Hematopoietic multipotent progenitor cell treated with erythropoietin and hydrocortisone succinate and interleukin-3 and kit ligand, for 15 days (in vitro differentiated cells): ENCODE data around the gene PABPC3.

Source experiments
- DNase-seq: peaks from one replicate; pipeline ENCODE4 v3.0.0-alpha.2; 2015; ENCODE audit warnings: low spot score

PABPC3 gene

DNA sequence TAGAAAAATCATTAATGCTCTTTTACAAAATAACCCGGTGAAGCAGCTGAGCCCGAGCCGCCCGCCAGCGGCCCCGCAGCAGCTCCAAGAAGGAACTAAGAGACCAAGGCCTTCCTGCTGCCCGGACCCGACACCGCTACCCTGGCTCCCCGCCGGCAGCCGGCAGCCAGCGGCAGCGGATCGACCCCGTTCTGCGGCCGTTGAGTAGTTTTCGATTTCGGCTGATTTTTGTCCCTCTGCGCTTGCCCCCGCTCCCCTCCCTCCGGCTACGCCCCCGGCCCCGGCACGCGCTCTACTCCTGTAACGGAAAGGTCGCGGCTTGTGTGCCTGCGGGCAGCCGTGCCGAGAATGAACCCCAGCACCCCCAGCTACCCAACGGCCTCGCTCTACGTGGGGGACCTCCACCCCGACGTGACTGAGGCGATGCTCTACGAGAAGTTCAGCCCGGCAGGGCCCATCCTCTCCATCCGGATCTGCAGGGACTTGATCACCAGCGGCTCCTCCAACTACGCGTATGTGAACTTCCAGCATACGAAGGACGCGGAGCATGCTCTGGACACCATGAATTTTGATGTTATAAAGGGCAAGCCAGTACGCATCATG, at the start of gene PABPC3:
TSS of gene PABPC3 (plus strand) at position 286 of the 603 bp plus-strand sequence. CDS start at position 349, 63 bp downstream.
- no peak for DNase-seq

DNA sequence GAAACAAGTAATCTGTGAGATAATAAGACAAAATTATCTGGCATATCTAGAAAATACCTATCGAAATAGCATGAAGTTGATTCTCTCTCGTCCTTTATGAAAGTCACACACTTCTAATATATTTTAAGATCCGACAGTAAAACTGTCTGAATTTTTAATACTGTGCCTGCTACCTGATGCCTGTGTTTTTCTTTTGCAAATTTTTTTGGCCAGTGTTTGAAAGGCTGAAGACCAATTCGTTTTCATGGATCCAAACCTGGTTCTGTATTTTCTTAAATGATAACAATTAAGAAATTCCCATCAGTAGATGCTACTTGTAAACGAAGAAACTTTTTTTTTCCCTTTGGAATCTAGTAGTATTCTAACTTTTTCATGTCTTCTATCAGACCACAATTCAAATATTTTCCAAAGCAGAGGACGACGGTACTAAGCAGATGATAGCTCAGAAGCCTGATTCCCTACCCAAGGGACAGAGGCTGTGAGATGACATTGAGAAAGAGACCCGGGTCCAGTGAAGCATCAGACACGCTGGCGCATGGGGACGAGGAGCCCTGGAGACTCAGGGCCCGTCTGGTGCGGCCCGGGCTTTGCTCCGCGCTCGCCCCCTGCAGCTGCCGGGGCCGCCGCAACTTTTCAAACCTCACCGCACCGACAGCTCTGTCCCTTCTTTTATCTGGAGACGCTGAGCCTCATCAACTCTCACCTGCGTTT, 49.5 kb upstream of the PABPC3 start:
- DNase-seq = no peak

DNA sequence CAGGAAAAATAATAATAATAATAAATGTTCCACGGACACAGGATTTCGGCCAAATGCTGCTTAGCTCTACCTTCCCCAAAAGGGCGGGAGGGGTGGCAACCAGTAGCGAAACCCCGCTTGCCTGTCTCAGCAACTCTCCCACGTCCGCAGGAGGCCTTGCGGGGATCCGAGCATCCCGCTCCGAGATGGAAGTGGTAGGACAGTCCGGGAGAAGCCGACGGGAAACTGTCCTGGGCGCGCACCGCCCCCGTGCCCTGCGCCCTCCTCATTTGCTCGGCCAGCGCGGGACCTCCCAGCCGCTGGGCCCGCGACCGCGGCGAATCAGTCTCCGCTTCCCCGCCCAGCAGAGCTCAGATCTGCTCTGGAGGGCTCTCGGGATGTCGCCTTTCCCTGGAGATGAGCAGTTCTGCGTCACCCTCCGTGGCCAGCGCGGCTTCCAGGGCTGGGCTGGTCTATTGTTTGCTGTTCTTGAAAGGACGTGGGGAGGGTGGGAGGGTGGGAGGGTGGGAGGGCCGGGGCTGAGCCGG, 48.9 kb upstream of the PABPC3 start:
- DNase-seq = no peak

DNA sequence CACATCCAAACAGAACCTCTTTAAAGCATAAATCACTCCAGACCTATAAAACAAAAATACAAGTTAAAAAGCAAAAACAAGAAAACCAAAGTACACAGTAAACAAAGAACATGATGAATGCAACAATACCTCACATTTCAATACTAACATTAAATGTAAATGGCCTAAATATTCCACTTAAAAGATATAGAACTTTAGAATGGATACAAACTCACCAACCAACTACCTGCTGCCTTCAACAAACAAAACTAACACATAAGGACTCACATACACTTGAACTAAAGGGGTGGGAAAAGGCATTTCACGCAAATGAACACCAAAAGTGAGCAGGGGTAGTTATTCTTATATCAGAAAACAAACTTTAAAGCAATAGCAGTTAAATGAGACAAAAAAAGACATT, 44.9 kb upstream of the PABPC3 start:
- no peak for DNase-seq

DNA sequence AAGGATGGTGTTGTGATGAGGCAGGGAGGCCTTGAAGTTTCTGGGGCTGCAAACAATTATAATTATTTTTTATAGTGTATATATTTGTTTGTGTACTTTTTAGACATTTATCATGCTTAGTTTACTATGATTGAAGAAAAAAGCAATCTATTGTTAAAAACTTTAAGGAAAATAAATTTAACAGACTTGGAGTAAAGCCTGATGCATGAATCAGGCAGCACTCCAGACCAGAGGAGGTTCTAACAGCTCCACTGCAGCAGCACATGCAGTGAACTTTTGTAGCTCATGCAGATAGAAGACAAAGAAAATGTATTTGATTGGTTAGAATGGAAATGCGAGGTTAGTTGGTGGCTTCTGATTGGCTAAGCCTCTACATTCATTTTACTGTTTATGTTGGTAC, 36.8 kb upstream of the PABPC3 start:
- no peak for DNase-seq

DNA sequence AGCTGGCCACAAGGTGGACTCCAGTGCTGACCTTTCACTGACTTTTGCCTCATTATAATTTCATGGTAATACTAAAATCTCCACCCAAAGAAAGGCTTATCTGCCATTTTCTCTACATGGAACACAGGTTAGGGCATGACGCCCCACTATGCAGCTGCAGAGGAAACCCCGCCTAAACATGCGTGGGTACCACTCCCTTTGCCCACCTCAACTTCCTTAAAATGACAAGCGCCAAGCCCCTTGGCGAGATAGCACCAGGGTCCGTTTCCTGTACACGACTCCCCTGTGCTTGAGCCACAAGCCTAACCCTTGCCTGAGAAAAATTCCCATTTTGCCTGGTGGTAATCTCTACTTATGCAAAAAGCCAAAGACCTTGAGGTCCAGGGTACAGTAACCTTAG, 36.0 kb upstream of the PABPC3 start:
- DNase-seq = no peak

DNA sequence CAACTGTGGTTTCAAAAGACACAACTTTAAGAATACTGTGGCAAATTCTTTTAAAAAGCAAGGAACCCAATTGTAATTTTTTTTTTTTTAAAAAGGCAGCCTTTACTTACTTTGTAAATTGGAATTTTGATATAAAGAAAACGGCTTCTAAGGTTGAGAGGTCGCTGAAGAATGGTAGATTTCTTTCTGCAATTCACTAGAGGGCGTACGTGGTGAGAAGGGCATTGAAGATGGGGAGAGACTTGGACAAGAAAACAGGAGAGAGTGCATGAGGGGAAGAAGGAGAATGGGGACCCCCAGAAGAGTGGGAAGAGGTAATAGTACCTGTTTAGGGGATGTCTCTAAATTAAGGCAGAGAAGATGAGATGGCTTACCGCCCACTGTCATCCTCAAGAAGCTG, 33.5 kb upstream of the PABPC3 start:
- no peak for DNase-seq

DNA sequence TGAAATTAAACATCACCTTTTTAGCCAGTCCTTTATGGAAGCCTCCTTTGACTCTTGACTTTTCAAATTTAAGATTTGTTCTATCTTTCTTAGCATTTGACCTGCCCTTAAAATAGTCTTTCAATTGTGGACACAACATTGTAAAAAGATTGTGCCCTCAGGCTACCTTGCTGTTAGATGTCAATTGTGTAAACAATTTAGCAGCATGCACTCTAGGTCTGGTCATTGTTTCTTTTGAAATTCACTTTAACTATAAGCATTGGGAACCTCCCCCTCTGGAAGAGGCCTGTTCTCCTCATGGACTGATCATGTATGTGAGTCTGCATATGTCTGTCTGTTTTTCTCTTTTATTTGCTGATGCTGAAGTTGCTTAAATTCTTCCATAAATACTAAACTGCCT, 31.5 kb upstream of the PABPC3 start:
- DNase-seq = no peak

DNA sequence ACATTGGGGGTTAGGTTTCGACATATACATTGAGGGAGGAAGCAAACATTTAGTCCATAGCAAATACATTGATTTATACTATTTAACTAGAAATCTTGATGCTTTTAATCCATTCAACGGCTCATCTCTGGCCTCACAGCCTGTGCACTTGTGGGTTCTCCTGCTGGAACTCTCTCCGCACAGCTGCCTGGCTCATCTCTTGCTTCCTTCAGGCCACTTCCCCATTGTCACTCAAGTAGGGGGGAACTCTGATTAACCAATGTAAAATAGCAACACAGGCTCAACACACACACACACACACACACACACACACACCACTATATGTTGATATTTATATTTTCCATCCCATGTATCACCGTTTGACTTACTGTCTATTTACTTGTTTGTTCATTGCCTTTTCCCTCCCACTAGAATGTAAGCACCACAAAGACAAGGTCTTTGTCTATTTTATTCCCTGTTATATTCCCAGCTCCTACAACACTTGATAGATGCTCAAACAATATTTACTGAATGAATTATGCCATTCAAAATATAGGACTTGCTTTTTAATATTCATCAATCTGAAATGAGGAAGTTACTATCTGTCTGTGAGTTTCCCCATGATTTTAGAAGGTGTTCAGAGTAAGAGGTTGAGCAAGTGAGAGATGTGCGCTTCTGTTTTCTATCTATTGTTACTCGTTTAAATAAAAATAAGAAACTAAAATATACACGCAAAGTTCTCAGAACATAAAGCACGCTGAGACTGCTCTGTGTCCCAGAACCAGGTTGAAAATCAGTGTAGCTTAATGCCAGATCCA, 29.8 kb upstream of the PABPC3 start:
- DNase-seq = no peak

DNA sequence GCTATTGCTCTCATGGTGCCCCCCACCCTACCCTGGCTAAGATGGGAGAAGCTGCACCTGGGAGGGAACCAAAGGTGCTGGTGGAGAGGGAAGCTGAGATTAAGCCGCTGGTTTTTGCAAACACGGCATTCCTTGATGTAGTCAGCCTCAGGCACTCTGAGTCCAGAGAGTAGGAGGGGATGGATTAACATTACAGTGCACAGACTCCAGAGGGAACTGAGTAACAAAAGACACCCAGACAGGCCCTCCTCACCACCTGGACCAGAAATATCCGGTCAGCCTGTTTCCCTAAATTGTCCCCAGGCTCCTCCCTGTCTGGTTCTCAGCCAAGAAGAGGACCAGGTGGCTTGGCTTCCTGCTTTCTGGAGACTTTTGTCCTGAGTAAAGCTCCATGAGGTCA, 28.9 kb upstream of the PABPC3 start:
- no peak for DNase-seq

DNA sequence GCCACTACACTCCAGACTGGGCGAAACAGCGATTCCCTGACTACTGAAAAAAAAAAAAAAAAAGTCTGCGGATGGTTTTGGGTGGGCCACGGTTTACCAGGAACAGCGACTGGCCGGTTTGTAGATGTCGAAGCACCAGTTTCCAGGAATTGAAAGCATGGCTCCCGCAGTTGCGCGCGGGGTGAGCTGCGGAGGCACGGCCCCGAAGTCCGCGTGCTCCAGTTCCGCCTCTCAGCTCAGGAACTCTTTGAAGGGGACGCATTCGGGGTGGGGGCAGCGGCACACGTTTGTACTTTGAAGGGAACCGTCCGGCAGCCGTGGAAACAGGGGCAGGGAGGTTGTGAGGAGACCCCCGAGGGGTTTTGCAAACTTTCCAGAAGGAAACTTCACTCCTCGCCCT, 27.1 kb upstream of the PABPC3 start:
- DNase-seq = no peak

DNA sequence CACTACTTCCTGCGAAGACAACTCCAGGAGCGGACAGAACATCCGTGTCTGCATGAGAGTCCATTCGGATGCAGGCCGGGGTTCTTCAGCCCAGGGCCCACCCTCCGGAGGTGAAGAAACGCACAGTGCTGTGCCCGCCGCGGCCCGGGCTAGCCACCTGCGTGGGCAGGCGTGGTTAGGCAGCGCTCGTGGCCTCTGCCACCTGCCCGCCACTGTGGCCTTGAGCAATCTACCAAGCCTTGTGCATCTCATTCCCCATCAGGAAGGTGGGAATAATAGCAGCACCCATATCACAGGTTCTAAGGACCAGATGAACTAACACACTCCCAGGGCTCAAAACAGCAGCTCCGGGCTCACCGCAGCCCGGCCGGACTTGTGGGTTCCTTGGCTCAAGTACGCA, 26.7 kb upstream of the PABPC3 start:
- DNase-seq = no peak

DNA sequence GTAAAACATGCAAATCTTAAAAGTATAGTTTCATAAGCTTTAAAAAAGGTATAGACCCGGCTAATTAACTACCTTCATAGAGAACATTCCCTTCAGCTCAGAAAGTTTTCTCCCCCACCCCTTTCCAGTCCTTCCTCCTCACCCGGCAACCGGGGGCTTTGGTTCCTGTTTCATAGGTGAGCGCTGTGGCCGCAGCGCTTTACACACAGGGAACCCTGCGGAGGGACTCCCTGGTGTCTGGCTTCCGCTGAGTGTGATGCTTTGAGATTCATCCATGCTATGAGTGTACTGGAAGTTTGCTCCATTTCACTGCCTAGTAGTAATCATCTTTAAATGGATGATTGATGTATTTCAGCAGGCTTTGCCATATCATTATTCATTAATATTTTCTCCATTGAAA, 26.0 kb upstream of the PABPC3 start:
- no peak for DNase-seq

DNA sequence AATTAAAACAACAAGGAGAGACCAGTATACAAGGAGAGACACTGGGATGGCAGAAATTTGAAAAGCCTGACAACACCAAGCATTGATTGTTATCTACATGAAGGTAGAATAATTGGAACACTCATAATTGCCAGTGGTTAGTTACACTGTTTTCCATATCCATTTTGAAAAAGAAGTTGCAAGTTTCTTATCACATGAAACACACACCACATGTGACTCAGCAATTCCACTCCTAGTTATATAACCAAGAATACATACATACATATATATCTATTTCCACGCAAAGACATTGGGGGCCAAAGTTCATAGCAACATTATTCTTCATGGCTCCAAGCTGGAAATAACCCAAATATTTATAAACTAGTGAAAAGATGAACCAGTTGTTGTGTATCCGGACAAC, 15.2 kb upstream of the PABPC3 start:
- peak; percentile 86 for DNase-seq

DNA sequence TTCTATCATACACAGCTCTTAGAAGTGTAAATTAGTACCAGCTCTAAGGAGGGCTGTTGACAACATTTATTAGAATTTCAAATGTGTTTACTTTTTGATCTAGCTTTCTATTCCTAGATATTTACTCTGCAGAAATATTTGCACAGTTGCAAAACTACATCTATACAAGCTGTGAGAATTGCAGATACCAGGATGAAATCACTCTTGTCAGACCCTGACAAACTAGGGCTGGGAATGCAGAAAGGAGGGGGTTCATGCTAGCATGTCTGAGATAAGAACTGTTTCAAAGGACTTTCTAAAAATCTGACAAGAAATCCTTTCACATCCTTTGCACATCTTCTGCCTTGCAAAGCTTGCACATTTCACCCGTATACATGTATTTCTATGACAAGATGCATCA, 11.8 kb upstream of the PABPC3 start:
- no peak for DNase-seq

DNA sequence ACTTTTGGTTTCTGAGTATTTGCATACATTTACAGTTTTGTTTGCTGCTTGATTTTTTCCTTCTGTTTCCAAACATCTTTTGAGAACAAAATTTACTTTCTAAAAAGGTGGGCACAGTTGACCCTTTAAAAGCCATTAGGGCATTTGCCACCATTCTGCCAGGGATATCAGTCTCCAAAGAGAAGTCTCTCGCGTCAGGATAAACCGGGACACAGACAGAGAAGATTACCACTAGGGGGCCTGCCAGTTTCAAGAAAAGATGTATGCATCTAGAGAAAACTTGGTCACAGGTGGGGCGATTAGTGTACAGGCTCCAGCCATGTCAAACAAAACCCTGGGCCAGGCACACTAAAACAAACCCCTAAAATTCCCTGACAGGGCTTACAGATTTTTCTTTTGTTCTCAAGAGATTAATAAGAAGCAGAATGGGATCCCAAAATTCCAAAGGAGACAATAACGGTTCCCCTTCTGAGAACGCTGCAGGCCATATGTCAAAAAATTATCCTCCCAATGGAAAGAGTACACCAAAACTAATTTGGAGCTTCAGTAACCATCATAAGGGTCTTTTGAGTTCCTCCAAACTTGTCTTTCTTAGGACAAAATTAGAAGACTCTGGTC, 10.7 kb upstream of the PABPC3 start:
- peak; percentile 62 for DNase-seq

DNA sequence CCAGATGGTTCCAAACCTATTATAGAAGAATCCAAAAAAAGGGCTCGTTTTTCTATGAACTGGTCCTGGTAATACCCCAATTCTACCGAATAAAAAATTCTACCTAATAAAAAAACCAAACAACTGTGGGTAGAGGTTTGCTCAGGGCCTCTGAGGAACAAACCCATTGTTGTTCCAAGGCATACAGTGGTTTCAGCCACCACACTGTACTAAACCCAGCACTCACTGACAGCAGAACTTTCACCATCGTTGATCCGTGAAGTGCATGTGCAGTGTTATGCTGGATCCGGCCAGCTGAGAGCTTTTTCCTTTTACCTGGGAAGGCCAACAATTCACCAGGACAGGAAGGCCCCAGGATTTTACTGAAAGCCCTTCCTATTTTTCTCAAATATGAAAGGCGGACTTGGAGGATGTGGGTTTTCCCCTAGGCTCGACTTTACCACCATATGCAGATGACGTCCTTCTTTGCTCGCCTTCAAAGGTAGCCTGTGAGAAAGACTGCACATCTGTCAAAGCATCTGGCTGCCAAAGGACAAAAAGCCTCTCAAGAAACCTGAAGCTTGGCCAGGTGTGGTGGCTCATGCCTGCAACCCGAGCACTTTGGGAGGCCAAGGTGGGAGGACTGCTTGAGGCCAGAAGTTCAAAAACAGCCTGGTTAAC, 7.2 kb upstream of the PABPC3 start:
- no peak for DNase-seq

DNA sequence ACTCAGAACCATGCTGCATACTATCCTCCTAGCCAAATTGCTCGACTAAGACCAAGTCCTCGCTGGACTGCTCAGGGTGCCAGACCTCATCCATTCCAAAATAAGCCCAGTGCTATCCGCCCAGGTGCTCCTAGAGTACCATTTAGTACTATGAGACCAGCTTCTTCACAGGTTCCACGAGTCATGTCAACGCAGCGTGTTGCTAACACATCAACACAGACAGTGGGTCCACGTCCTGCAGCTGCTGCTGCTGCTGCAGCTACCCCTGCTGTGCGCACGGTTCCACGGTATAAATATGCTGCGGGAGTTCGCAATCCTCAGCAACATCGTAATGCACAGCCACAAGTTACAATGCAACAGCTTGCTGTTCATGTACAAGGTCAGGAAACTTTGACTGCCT, 1.5 kb downstream of the PABPC3 start:
- DNase-seq = no peak

DNA sequence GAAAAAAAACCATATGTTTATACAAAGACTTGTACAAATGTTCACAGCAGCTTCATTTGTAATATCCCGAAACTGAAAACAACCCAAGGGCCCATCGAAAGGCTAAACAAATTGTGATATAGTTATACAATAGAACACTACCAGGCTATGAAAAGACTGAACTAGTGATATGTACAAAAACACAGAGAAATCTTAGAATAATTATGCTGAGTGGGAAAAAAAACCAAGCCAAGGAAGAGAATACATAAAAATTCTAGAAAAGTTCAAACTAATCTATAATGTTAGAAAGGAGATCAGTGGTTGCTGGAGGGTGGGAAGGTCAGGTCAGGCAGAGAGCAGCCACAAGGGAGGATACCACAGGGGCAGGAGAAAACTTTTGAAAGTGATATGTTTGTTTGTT, 7.8 kb downstream of the PABPC3 start:
- no peak for DNase-seq

DNA sequence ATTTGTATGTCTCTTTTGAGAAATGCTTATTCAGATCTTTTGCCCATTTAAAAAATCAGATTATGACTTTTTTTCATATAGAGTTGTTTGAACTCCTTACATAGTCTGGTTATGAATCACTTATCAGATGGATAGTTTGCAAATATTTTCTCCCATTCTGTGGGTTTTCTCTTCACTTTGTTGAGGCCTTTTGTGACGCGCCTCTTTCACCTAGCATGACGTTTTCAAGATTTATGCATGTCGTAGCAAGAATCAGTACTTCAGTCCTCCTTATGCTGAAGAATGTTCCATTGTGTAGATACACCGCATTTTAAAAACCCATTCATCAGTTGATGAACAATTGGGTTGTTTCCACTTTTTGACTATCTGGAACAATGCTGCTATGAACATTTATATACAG, 13.4 kb downstream of the PABPC3 start:
- DNase-seq = no peak

DNA sequence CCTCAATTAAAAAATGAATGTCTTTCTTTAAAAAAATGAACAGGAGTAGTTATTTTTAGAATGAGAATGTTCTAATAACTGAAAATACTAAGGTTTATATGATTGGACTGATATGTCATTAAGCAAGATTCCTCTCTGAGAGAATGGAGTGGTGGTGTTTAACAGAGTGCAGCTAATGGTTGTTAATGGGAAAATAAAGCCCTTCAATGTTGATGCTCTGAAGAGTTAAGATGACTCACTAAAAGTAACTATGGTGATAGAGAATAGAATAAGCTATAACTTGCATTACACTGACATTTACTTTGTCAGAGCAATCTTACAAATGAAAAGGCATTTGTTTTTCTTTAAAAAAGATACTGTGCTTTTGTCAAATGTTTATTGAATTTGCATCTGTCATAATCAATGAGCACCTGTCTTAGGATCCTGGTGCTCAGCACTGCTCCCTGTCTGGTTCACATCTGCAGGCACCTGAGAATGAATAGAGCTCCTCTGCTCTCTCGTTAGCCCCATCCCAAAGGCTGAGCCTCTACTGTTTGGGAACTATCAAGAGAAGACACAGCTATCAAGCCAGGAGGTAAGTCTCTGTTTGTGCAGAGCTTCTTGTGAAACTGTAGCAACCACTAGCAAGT, 15.1 kb downstream of the PABPC3 start:
- no peak for DNase-seq

DNA sequence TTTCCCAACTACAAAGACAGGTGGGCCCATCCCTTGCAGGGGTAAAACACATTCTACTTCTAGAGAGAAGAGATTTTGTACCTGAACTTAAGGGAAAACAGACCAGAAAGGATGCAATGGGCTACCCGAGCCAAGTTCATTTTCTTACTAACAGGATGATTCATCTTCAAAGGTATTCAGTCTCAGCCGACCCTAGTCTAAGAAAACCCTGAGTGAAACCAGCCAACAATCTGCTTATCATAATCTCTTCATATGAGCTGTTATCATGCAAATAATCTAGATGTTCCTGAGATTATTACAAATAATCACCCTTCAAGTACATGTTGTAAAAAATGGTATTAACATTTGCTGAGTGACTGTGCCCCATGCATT, 15.6 kb downstream of the PABPC3 start:
- DNase-seq = no peak
